ENCODE data around the gene C15orf40.
"Not testable (repeated sequence)": the region's sequence is repeated elsewhere in the genome, so short reads cannot be mapped to it uniquely, and the experiment has no call there.

C15orf40 gene

DNA sequence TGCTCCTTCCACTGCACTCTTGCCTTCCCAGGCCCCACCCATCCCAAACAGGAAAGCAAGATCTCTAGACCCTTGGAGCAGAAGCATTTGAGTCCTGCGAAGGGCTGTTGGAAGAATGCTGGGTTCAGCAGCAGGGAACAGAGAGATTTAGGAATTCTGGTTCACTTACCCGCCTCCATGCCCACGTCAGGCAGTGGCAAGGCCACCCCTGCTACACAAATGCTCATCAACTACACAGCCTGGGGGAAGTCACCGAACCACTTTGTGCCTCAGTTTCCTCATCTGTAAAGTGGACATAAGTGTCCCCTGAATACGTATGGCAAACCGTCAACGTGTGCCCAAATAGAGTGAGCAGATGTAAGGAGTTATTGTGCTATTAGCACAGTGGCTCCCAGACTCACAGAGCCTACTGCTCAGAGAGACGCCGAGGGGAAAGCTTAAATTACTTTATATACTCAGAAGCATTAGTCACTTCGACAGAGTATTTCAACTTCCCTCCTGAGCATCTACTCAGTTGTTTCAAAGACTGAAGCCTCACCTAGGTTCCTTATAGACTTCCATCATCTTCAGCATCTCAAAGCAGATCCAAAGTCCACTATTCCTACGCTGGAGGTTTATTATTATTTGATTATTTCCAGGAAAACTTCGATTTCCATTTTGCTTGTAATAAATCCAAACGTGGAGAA, 59.8 kb downstream of the C15orf40 start:
- Mint-ChIP-seq H3K9me3 (no peaks in the 10 kb centered on the region), H3K4me3 (no peak overlapping the region), H3K36me3 (ENCODE audit: low read depth) (no peaks in the 10 kb centered on the region), H3K27ac (peak overlapping the region; percentile 28), H3K27me3 (peaks cover 12% of the 10 kb centered on the region), H3K4me1 (ENCODE audit: low read depth) (no peaks in the 10 kb centered on the region)
- DNase-seq = no peak

DNA sequence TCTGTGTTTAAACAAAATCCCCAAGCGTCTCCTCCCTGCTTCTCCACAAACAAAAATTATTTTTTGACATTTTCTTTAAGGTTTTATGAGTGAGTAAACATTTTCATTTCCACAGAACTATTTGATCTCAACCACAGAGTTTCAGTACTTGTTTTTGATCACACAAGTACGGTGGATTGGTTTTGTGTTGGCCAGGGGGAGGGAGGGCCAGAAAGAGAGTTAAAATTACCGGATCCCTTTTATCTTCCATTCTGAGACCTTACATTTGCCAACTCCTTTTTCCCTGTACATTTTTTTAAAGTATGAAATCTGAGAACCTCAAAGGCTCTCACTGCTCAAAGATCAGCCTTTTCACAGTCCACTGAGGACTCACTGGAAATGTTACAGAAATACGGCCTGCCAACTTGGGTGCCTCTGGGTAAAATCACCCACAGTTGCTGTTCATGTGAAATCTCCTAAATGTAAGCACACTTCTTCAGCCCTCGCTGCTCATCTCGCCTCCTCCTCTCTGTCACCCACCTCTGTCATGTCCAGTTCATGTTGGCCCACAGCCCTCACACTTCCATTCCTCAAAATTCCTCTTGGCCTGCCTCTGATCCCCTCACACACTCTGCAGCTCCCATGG, 60.6 kb downstream of the C15orf40 start:
- H3K9me3 Mint-ChIP-seq = no peaks in the 10 kb centered on the region
- H3K4me1 Mint-ChIP-seq (ENCODE audit: low read depth) = no peaks in the 10 kb centered on the region
- H3K27me3 Mint-ChIP-seq = peaks cover 18% of the 10 kb centered on the region
- H3K4me3 Mint-ChIP-seq = no peak overlapping the region
- H3K36me3 Mint-ChIP-seq (ENCODE audit: low read depth) = no peaks in the 10 kb centered on the region
- H3K27ac Mint-ChIP-seq = no peak overlapping the region
- no peak for DNase-seq

GRCh38 chr15:82950295-82950694, 61.1 kb downstream of the C15orf40 start:
- Mint-ChIP-seq H3K27me3 (peaks cover 18% of the 10 kb centered on the region), H3K9me3 (no peaks in the 10 kb centered on the region), H3K4me1 (ENCODE audit: low read depth) (no peaks in the 10 kb centered on the region), H3K27ac (no peak overlapping the region), H3K4me3 (no peak overlapping the region), H3K36me3 (ENCODE audit: low read depth) (no peaks in the 10 kb centered on the region)
- no peak for DNase-seq

GRCh38 chr15:82946155-82946701, 65.2 kb downstream of the C15orf40 start:
- H3K4me1 Mint-ChIP-seq (ENCODE audit: low read depth) = no peaks in the 10 kb centered on the region
- DNase-seq = no peak
- H3K9me3 Mint-ChIP-seq = no peaks in the 10 kb centered on the region
- H3K27me3 Mint-ChIP-seq = peaks cover 20% of the 10 kb centered on the region
- no peak overlapping the region for H3K27ac Mint-ChIP-seq
- H3K4me3 Mint-ChIP-seq = no peak overlapping the region
- no peaks in the 10 kb centered on the region for H3K36me3 Mint-ChIP-seq (ENCODE audit: low read depth)

DNA sequence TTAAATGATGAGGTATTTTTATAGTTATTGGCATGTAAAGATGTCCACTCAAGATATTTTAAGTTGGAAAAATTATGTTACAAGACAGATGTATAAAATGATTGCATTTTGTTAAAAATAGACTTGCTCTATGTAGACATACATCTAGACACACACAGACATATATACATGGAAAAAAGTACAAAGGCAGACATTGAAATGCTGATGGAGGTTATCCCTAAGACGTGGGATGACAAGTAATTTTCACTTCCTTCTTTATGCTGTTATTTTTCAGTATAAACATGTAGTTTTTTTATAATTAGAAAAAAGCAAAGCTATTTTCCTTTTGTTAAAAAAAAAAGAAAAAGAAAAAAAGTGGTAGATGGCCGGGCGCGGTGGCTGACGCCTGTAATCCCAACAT, 66.1 kb downstream of the C15orf40 start:
- no peaks in the 10 kb centered on the region for H3K4me1 Mint-ChIP-seq (ENCODE audit: low read depth)
- H3K4me3 Mint-ChIP-seq = no peak overlapping the region
- no peaks in the 10 kb centered on the region for H3K9me3 Mint-ChIP-seq
- H3K27me3 Mint-ChIP-seq = peaks cover 20% of the 10 kb centered on the region
- H3K27ac Mint-ChIP-seq = no peak overlapping the region
- H3K36me3 Mint-ChIP-seq (ENCODE audit: low read depth) = no peaks in the 10 kb centered on the region
- no peak for DNase-seq

DNA sequence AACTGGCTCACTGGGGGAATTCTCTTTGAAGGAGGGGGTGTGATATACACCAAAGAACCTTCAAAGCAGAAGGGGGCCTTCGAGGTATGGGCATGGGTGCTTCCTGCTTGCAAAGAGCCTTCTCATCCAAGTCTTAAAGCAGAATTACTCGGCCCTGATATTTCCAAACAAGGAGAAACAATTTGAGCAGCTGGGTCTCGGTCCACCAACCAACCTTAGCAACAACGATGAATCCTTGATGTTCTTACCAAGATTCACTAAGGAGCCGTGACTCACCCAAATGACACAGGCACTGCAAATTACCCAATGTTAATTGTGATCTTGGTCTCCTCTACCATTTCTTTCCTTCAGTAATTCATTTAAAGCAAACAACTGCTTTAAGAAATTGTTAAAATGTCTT, 66.6 kb downstream of the C15orf40 start:
- Mint-ChIP-seq H3K4me3 (no peak overlapping the region), H3K36me3 (ENCODE audit: low read depth) (no peaks in the 10 kb centered on the region), H3K9me3 (no peaks in the 10 kb centered on the region), H3K27me3 (peaks cover 20% of the 10 kb centered on the region), H3K27ac (no peak overlapping the region), H3K4me1 (ENCODE audit: low read depth) (no peaks in the 10 kb centered on the region)
- no peak for DNase-seq

- no peak overlapping the region for H3K27ac Mint-ChIP-seq
- H3K27me3 Mint-ChIP-seq = peaks cover 20% of the 10 kb centered on the region
- DNase-seq = no peak
- no peaks in the 10 kb centered on the region for H3K9me3 Mint-ChIP-seq
- H3K4me1 Mint-ChIP-seq (ENCODE audit: low read depth) = no peaks in the 10 kb centered on the region
- no peaks in the 10 kb centered on the region for H3K36me3 Mint-ChIP-seq (ENCODE audit: low read depth)
- no peak overlapping the region for H3K4me3 Mint-ChIP-seq
Observed at GRCh38 chr15:82944056-82944455, 67.4 kb downstream of the C15orf40 start.

- Mint-ChIP-seq H3K9me3 (no peaks in the 10 kb centered on the region), H3K36me3 (ENCODE audit: low read depth) (no peaks in the 10 kb centered on the region), H3K27ac (no peak overlapping the region), H3K27me3 (peaks cover 23% of the 10 kb centered on the region), H3K4me3 (no peak overlapping the region), H3K4me1 (ENCODE audit: low read depth) (no peaks in the 10 kb centered on the region)
- no peak for DNase-seq
Observed at GRCh38 chr15:82943176-82943575, 68.3 kb downstream of the C15orf40 start.

GRCh38 chr15:82942691-82943090, 68.7 kb downstream of the C15orf40 start:
- Mint-ChIP-seq H3K27ac (no peak overlapping the region), H3K4me3 (no peak overlapping the region), H3K36me3 (ENCODE audit: low read depth) (no peaks in the 10 kb centered on the region), H3K9me3 (no peaks in the 10 kb centered on the region), H3K27me3 (peaks cover 23% of the 10 kb centered on the region), H3K4me1 (ENCODE audit: low read depth) (no peaks in the 10 kb centered on the region)
- DNase-seq = no peak

DNA sequence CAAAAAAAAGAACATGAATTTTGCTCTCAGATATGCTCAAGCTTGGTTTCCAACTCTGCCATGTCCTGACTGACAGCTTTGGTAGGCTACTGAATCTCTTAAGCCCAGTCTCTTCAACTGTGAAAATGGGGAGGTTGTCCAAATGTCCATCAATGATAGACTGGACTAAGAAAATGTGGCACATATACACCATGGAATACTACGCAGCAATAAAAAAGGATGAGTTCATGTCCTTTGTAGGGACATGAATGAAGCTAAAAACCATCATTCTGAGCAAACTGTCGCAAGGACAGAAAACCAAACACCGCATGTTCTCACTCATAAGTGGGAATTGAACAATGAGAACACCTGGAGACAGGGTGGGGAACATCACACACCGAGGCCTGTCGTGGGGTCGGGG, 71.8 kb downstream of the C15orf40 start:
- DNase-seq; H3K4me3 Mint-ChIP-seq; H3K9me3 Mint-ChIP-seq; H3K4me1 Mint-ChIP-seq (ENCODE audit: low read depth); H3K36me3 Mint-ChIP-seq (ENCODE audit: low read depth); H3K27ac Mint-ChIP-seq: not testable (repeated sequence)
- peaks cover 12% of the 10 kb centered on the region for H3K27me3 Mint-ChIP-seq

Data from activated T-cell treated with anti-CD3 and anti-CD28 coated beads, Interleukin-2, amount 50 U/mL, for 24 hours (primary cell).